HCT116 (cell line): ENCODE data around the gene VRK1. TPM values are rescaled to one million over a fixed set of nuclear protein-coding genes. Genes with fewer than 3 reads are reported as not detected.

Source experiments
- ATAC-seq: fragments of 200-7000 bp; cut with Tn5 transposase; 2 replicates; pipeline ENCODE4 v1.9.1; 2020; ENCODE audit warnings: mild to moderate bottlenecking, moderate library complexity
- BruUV-seq: library from RNA; stranded (reverse); fragments of 400-500 nt; replicated peaks from 2 replicates; lab custom pipeline; 2021; lab: Mats Ljungman, UMichigan
- CTCF ChIA-PET: fragments of 300-600 bp; sonication (Branson Sonifier 250); formaldehyde crosslinking; loops from one replicate; lab custom pipeline; 2021; ENCODE audit warnings: antibody characterized with exemption; lab: Charles Lee
- POLR2A ChIA-PET: fragments of 300-600, 350-600 bp; sonication (Branson Sonifier 250); formaldehyde crosslinking; loops from one replicate; lab custom pipeline; 2021; ENCODE audit warnings: antibody characterized with exemption; lab: Charles Lee
- RAD21 ChIA-PET, 2 experiments: fragments of 300-600 bp; sonication (Branson Sonifier 250); formaldehyde crosslinking; loops; one replicate each; lab custom pipeline; 2023; ENCODE audit warnings: low total read pairs in 2 of 2; ENCODE audit not compliant: uncharacterized antibody in 2 of 2, unreplicated experiment in 2 of 2, low non-redundant PET in 1 of 2; lab: Charles Lee
- DNase-seq: peaks from one replicate; pipeline ENCODE4 v3.0.0-alpha.2; 2010; ENCODE audit warnings: low read depth, low spot score
- H2AFZ ChIP-seq: fragments of 200-600 bp; shearing (Covaris generic), sonication (generic); 2 replicates; pipeline ENCODE4 v1.6.1; 2017; ENCODE audit warnings: low read depth, mixed run types, mixed read lengths, antibody characterized with exemption, low read length; ENCODE audit not compliant: poor library complexity, severe bottlenecking
- H3K27ac ChIP-seq: 2 replicates; pipeline ENCODE4 v1.5.1; 2012; ENCODE audit warnings: low read depth, low read length
- H3K27me3 ChIP-seq: fragments of 200-600 bp; sonication (generic); 2 replicates; pipeline ENCODE4 v1.6.1; 2016; ENCODE audit warnings: mixed run types, low read length, mixed read lengths; ENCODE audit not compliant: insufficient read depth
- H3K36me3 ChIP-seq, 2 experiments: fragments of 200-500 bp in 1 of 2; fragments of 200-600 bp in 1 of 2; sonication (Bioruptor generic) in 1 of 2; sonication (generic) in 1 of 2; 2 replicates each; pipeline versions ENCODE4 v1.5.1 to v1.6.1; 2014 to 2016; ENCODE audit warnings: low read length in 2 of 2, inconsistent platforms in 1 of 2, mixed read lengths in 1 of 2, mixed run types in 1 of 2; ENCODE audit not compliant: insufficient read depth in 2 of 2, control insufficient read depth in 1 of 2
- H3K4me1 ChIP-seq, 2 experiments: fragments of 200-600 bp in 1 of 2; sonication (generic) in 1 of 2; 2 replicates each; pipeline versions ENCODE4 v1.5.1 to v1.6.1; 2012 to 2017; ENCODE audit warnings: low read length in 2 of 2, inconsistent platforms in 1 of 2, mild to moderate bottlenecking in 1 of 2, mixed read lengths in 1 of 2, mixed run types in 1 of 2, moderate library complexity in 1 of 2; ENCODE audit not compliant: insufficient read depth in 2 of 2, control insufficient read depth in 1 of 2
- H3K4me2 ChIP-seq: fragments of 200-600 bp; sonication (generic); 2 replicates; pipeline ENCODE4 v1.6.1; 2017; ENCODE audit warnings: mixed run types, low read length, mixed read lengths
- H3K4me3 ChIP-seq, 2 experiments: fragments of 200-600 bp in 1 of 2; sonication (generic) in 1 of 2; replicated peaks in 1 of 2; 2 replicates each; pipeline ENCODE4 v1.5.1; 2011 to 2016; ENCODE audit warnings: low read length in 2 of 2, control low read depth in 1 of 2, low read depth in 1 of 2, mild to moderate bottlenecking in 1 of 2, mixed read lengths in 1 of 2, mixed run types in 1 of 2
- H3K79me2 ChIP-seq: fragments of 200-600 bp; sonication (generic); 2 replicates; pipeline ENCODE4 v1.6.1; 2017; ENCODE audit warnings: mild to moderate bottlenecking, mixed run types, low read length, moderate library complexity, mixed read lengths; ENCODE audit not compliant: insufficient read depth
- H3K9ac ChIP-seq: fragments of 200-600 bp; sonication (generic); 2 replicates; pipeline ENCODE4 v1.6.1; 2016; ENCODE audit warnings: low read length, mixed read lengths
- H3K9me2 ChIP-seq: fragments of 200-600 bp; sonication (generic), shearing (Covaris generic); 2 replicates; pipeline ENCODE4 v1.6.1; 2017; ENCODE audit warnings: mixed run types, mild to moderate bottlenecking, moderate library complexity; ENCODE audit not compliant: insufficient read depth
- H3K9me3 ChIP-seq, 2 experiments: fragments of 200-500 bp in 1 of 2; fragments of 200-600 bp in 1 of 2; sonication (Bioruptor generic) in 1 of 2; sonication (generic) in 1 of 2; 2 replicates each; pipeline ENCODE4 v1.6.1; 2014 to 2017; ENCODE audit warnings: low read length in 2 of 2, mixed read lengths in 2 of 2, inconsistent platforms in 1 of 2, low read depth in 1 of 2, mild to moderate bottlenecking in 1 of 2, mixed run types in 1 of 2, moderate library complexity in 1 of 2; ENCODE audit not compliant: control insufficient read depth in 1 of 2, insufficient read depth in 1 of 2
- H4K20me1 ChIP-seq: fragments of 200-600 bp; sonication (generic), shearing (Covaris generic); 2 replicates; pipeline ENCODE4 v1.6.1; 2017; ENCODE audit warnings: mixed run types, mild to moderate bottlenecking, moderate library complexity; ENCODE audit not compliant: insufficient read depth
- ELF1 ChIP-seq: IDR thresholded peaks from 2 replicates; pipeline ENCODE4 v1.6.1; 2012; ENCODE audit warnings: low read depth, borderline replicate concordance
- FOSL1 ChIP-seq: IDR thresholded peaks from 2 replicates; pipeline ENCODE4 v1.6.1; 2012; ENCODE audit warnings: low read depth
- MAX ChIP-seq: IDR thresholded peaks from 2 replicates; pipeline ENCODE4 v1.6.1; 2012
- POLR2A ChIP-seq: IDR thresholded peaks from 2 replicates; pipeline ENCODE4 v1.7.0; 2011; ENCODE audit warnings: borderline replicate concordance; ENCODE audit not compliant: insufficient read depth, insufficient read length; ENCODE audit errors: extremely low read depth
- REST ChIP-seq: IDR thresholded peaks from 2 replicates; pipeline ENCODE4 v1.6.1; 2012; ENCODE audit warnings: low read depth
- SP1 ChIP-seq: IDR thresholded peaks from 2 replicates; pipeline ENCODE4 v1.6.1; 2012; ENCODE audit warnings: low read depth
- YY1 ChIP-seq: IDR thresholded peaks from 2 replicates; pipeline ENCODE4 v1.6.1; 2011; ENCODE audit warnings: low read length, low read depth, moderate library complexity, mild to moderate bottlenecking; ENCODE audit not compliant: insufficient replicate concordance; ENCODE audit errors: extremely low read depth
- ZNF274 ChIP-seq: fragments of 200-500 bp; sonication (Bioruptor generic); IDR thresholded peaks from 2 replicates; pipeline ENCODE4 v1.6.1; 2014; ENCODE audit warnings: mild to moderate bottlenecking, low read depth, low read length, inconsistent platforms
- intact Hi-C: fragments of 100-400 bp; cut with micrococcal nuclease; formaldehyde crosslinking; loops from 2 replicates; pipeline ENCODE4 v1.10.0; 2022
- total RNA-seq: library from RNA; stranded (reverse); gene quantifications from one replicate; pipeline ENCODE4 v1.2.1, GENCODE V29; 2021; ENCODE audit not compliant: unreplicated experiment

VRK1 gene
- total RNA-seq, 1 experiment from 2014 or later: 51.4 TPM

GRCh38 chr14:96928779-96929380, 131.7 kb downstream of the VRK1 start:
- RAD21 ChIA-PET: no interaction called here
- CTCF ChIA-PET: no interaction called here

More at GRCh38 chr14:96928779-96929380, 131.7 kb downstream of the VRK1 start:
- Histone ChIP-seq H3K36me3 (no peaks in the 10 kb centered on the region), H2AFZ (no peak overlapping the region), H3K27me3 (no peaks in the 10 kb centered on the region), H3K9ac (no peak overlapping the region), H3K4me2 (no peak overlapping the region), H4K20me1 (no peaks in the 10 kb centered on the region), H3K4me3 (no peak overlapping the region), H3K9me3 (no peaks in the 10 kb centered on the region), H3K9me2 (peaks cover 2% of the 10 kb centered on the region; the same call in 1 of the 2 replicates), H3K79me2 (no peaks in the 10 kb centered on the region), H3K27ac (no peak overlapping the region), H3K4me1 (no peaks in the 10 kb centered on the region)
- TF ChIP-seq YY1: no peak
- TF ChIP-seq ZNF274: no peak
- TF ChIP-seq FOSL1: no peak
- no peak for TF ChIP-seq MAX
- no peak for TF ChIP-seq POLR2A
- TF ChIP-seq REST: no peak
- no peak for TF ChIP-seq SP1
- TF ChIP-seq ELF1: no peak
- ATAC-seq (no peak), DNase-seq (no peak)
- no TSS peak for BruUV-seq
- POLR2A ChIA-PET: no interaction called here
- intact Hi-C loops: no loop called here
